ENCODE results near the gene TNFAIP8.
A peak's percentile ranks its signal among the peaks of the same experiment; 100 is the strongest.
"Not testable (repeated sequence)": the region's sequence is repeated elsewhere in the genome, so short reads cannot be mapped to it uniquely, and the experiment has no call there.

The TNFAIP8 gene

GRCh38 chr5:119397518-119398380 is 41.9 kb downstream of the TNFAIP8 start:
- no peak for FAIRE-seq

- no peak for FAIRE-seq
Measured at GRCh38 chr5:119398727-119399466, 43.1 kb downstream of the TNFAIP8 start.

- FAIRE-seq: no peak
Measured at GRCh38 chr5:119400245-119400644, 44.4 kb downstream of the TNFAIP8 start.

- FAIRE-seq: no peak
Measured at GRCh38 chr5:119402081-119402480, 46.3 kb downstream of the TNFAIP8 start.

- no peak for FAIRE-seq
Measured at GRCh38 chr5:119402555-119402954, 46.7 kb downstream of the TNFAIP8 start.

GRCh38 chr5:119404033-119404432 is 48.2 kb downstream of the TNFAIP8 start:
- no peak for FAIRE-seq

GRCh38 chr5:119405419-119405818 is 49.6 kb downstream of the TNFAIP8 start:
- no peak for FAIRE-seq

GRCh38 chr5:119406551-119407110 is 50.8 kb downstream of the TNFAIP8 start:
- no peak for FAIRE-seq

- FAIRE-seq: no peak
Measured at GRCh38 chr5:119409235-119409815, 53.5 kb downstream of the TNFAIP8 start.

- no peak for FAIRE-seq
Measured at GRCh38 chr5:119410448-119411159, 54.8 kb downstream of the TNFAIP8 start.

- peak; percentile 69 for FAIRE-seq
Measured at GRCh38 chr5:119411361-119412278, 55.8 kb downstream of the TNFAIP8 start.

GRCh38 chr5:119412279-119413227 is 56.7 kb downstream of the TNFAIP8 start:
- no peak for FAIRE-seq

GRCh38 chr5:119414124-119414734 is 58.4 kb downstream of the TNFAIP8 start:
- FAIRE-seq: not testable (repeated sequence)

GRCh38 chr5:119417891-119418605 is 62.2 kb downstream of the TNFAIP8 start:
- FAIRE-seq: no peak

GRCh38 chr5:119418606-119419100 is 62.8 kb downstream of the TNFAIP8 start:
- no peak for FAIRE-seq

- no peak for FAIRE-seq
Measured at GRCh38 chr5:119420169-119420568, 64.3 kb downstream of the TNFAIP8 start.

- no peak for FAIRE-seq
Measured at GRCh38 chr5:119426057-119426456, 70.2 kb downstream of the TNFAIP8 start.

GRCh38 chr5:119427060-119427459 is 71.2 kb downstream of the TNFAIP8 start:
- FAIRE-seq: no peak

GRCh38 chr5:119427596-119427995 is 71.8 kb downstream of the TNFAIP8 start:
- not testable (repeated sequence) for FAIRE-seq

All from endometrium (tissue), 2 donors.